AG20443 (cell line): ENCODE data around the gene P2RY8.
"Not testable (repeated sequence)": the region's sequence is repeated elsewhere in the genome, so short reads cannot be mapped to it uniquely, and the experiment has no call there.

ENCODE experiments used
- DNase-seq: peaks from one replicate; pipeline ENCODE4 v3.0.0; 2012; ENCODE audit warnings: low spot score, mixed read lengths

Gene P2RY8

GRCh38 chrX:1518512-1518911 lies 18.5 kb downstream of the P2RY8 start:
- DNase-seq = no peak

DNA sequence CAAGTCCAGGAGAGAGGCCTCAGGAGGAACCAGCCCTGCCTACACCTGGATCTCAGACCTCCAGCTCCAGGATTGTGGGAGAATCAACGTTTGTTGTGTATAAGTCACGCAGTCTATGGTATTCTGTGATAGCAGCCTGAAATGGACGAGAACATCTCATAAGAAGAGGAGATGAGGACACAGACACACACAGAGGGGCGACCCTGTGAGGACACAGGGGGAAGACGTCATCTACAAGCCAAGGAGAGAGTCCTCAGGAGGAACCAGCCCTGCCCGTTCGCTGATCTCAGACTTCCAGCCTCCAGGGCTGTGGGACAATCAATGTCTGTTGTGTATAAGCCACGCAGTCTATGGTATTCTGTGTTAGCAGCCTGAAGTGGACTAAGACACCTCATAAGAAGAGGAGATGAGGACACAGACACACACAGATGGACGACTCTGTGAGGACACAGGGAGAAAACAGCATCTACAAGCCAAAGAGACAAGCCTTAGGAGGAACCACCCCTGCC lies 20.3 kb downstream of the P2RY8 start:
- no peak for DNase-seq

DNA sequence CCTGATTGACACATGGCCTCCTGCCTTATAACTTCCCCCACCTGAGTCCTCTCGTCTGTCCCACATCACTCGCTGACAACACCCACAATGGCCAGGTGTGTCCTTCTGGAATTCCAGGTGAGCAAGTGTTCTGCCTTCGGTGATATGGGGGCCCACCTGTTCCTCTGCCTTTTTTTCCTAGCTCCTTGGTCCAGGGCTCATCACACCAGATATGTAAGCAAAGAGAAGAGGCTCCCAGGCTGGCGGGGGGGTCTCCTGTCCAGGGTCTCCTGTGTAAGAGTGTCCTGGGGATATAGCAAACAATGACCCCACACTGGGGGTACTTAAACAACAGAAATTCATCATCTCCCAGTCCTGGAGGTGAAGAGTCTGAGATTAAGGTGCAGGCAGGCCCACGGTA lies 25.2 kb downstream of the P2RY8 start:
- DNase-seq = no peak

- DNase-seq = no peak
Measured at GRCh38 chrX:1511150-1511549, 25.8 kb downstream of the P2RY8 start.

DNA sequence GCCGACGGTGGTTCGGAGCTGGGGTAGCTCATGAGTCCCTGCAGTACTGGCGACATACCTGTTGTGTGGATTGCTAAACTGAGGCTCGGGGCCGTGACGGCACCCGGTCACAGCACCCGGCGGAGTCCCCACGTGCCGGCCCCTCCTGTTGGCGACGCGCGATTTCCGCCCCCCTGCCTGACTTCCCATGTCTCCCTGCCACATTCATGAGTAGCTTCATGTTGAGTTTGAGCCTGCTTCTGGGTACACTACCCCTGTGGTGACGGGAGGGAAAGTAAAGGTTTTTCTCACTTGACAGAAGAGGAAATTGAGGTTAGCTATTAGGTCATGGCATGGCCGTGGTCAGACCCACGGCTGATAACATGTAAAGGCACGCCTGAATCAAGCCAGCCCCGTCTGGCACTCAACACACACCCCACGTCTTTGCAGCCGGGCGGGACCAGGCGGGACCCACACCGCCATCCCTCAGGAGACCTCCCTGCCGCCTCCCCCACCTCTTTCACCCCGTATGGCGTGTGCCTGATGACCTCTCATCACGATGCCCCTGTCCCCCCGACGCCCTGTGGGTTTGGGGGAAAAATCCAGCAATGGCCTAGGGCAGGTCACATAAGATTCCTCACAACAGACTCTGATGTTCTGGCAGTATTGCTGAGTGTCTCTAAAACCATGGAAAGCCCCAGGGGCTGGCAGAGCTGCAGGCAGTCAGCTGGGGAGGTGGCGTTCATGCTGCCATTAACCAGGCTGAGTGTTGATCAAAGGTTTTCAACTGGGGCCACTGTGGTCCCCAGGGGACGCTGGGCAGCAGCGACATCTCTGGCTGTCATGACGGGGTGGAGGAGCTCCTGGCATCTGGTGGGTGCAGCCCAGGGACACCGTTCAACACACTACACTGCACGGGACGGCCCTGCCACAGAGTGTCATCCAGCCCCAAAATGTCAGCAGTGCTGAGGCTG lies 29.2 kb downstream of the P2RY8 start:
- DNase-seq = no peak

- no peak for DNase-seq
Measured at GRCh38 chrX:1506916-1507315, 30.1 kb downstream of the P2RY8 start.

DNA sequence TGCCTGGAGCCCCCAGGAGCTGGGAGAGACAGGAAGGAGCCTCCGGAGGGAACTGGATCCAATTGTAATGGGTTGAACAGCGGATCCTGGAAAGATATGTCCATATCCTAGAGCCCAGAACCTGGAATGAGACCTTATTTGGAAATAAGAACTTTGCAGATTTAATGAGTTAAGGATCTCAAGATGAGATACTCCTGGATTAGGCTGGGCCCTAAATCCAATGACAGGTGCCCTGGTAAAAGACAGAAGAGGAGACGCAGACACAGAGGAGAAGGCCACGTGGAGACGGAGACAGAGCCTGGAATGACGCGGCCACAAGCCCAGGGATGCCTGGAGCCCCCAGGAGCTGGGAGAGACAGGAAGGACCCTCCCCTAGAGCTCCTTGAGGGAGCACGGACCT lies 34.1 kb downstream of the P2RY8 start:
- DNase-seq = no peak

DNA sequence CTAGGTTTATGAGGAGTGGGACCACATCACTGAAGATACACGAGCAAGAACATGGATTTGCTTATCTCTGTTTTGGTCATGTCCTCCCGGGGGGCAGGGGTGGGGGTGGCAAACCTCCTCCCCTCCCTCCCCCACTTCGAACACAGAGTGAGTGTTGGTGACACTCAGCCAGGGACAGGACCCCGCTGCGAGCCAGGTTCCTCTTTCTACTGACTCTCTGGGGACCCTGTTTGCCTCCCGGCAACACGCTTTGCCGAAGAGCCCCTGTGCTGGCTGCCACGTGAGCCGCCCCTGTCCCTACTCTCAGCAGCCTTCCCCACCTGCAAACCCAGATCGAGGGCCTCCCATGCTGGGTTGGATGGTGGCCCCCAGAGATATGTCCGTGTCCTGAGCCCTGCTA lies 34.7 kb downstream of the P2RY8 start:
- DNase-seq = no peak

- no peak for DNase-seq
Measured at GRCh38 chrX:1500701-1501624, 36.0 kb downstream of the P2RY8 start.

- no peak for DNase-seq
Measured at GRCh38 chrX:1496076-1496475, 40.9 kb downstream of the P2RY8 start.

GRCh38 chrX:1493877-1494510 lies 43.0 kb downstream of the P2RY8 start:
- no peak for DNase-seq

GRCh38 chrX:1493412-1493811 lies 43.6 kb downstream of the P2RY8 start:
- no peak for DNase-seq

DNA sequence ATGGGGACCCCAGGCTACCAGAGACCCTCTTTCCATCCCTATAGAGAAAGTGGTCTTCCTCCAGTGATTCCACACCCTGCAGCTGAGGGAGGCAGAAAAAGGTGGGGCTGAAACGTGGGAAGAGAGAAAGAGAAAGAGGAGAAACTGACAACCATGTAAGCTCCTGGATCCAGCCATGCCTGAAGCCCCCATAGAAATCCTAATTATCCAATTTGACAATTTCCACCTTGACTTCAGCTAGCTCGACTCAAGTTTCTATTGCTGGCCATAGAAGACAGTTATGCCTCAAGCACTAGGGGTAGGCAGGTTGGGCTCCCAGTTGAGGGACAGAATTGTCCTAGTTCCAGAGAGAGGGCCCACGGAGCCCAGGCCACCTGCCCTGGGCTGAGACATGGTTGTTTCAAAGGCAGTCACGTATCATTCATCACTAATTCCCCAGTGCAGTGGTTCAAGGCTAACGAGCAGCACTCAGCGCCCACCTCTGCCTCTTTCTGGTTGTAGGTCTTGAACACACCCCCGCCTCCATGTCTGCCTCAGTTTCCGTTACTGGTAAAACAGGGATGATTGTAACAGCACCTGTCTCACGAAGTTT lies 44.5 kb downstream of the P2RY8 start:
- no peak for DNase-seq

DNA sequence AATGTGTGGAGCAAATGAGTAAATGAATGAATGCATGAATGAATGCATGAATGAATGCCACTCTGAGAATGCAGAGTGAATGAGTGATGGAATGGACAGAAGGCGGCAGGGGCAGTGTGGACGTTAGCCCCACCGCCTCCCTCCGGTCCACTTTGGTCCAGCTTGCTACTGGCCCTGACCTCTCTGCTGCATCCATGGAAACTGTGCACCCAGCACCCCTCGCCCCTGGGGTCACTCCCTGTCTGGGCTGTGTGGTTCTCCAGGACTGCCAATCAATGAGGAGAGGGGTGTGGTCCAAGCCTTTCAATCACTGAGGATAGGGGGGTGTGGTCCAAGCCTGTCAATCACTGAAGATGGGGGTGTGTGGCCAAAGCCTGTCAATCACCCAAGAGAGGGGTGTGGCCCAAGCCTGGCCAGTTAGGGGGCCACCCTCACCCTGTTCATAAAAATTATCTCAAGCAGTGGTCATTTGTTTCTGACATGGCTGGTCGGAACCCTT lies 45.1 kb downstream of the P2RY8 start:
- no peak for DNase-seq

- DNase-seq = not testable (repeated sequence)
Measured at GRCh38 chrX:1491248-1491647, 45.7 kb downstream of the P2RY8 start.

GRCh38 chrX:1490723-1491122 lies 46.3 kb downstream of the P2RY8 start:
- not testable (repeated sequence) for DNase-seq

GRCh38 chrX:1489354-1489753 lies 47.6 kb downstream of the P2RY8 start:
- DNase-seq = not testable (repeated sequence)

- no peak for DNase-seq
Measured at GRCh38 chrX:1488745-1489144, 48.2 kb downstream of the P2RY8 start.

GRCh38 chrX:1488141-1488540 lies 48.8 kb downstream of the P2RY8 start:
- DNase-seq = no peak

DNA sequence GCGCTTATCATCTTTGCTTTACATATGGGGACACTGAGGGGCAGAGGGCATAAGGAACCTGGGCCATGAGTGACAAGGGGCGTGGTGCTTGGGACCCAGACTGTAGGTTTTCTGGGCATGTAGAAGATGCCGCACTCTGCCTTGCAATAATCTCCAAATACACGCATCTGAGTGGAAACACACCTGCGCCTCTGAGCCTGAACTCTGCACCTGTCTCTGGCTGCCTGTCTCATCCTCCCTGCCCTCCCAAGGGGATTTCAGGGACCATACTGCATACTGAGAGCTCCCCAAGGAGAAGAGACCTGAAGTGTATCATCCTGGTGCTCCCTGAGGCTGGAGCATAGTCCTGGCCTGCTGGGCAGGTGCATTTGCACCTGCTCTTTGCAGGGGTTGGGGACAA lies 49.6 kb downstream of the P2RY8 start:
- no peak for DNase-seq

GRCh38 chrX:1486749-1487361 lies 50.1 kb downstream of the P2RY8 start:
- DNase-seq = no peak
